Measurements from ENCODE around the gene NCAM1.

The NCAM1 gene

GRCh38 chr11:113168354-113169342 lies 207.4 kb downstream of the NCAM1 start:
- POLR2A ChIA-PET = no interaction called here
- TF ChIP-seq L3MBTL2 (conservative IDR thresholded peaks at IDR 0.05) = no peak
- no peak for TF ChIP-seq BHLHE40 (IDR thresholded peaks at IDR 0.05; ENCODE audit: borderline replicate concordance)
- TF ChIP-seq FOXA1 (IDR thresholded peaks at IDR 0.05) = no peak
- TF ChIP-seq ZNF384 (IDR thresholded peaks at IDR 0.05) = no peak
- no peak for TF ChIP-seq NFRKB (IDR thresholded peaks at IDR 0.05)
- no peak for TF ChIP-seq LEF1 (IDR thresholded peaks at IDR 0.05; ENCODE audit: borderline replicate concordance)
- no peak for DNase-seq (ENCODE audit: extremely low spot score)
- CTCF ChIA-PET = interaction anchor here (0.6 to 0.9 kb wide), 3 partner anchors 157 to 1298 kb away, joined by 3 to 6 read pairs (median 3); no protein-coding TSS in a partner anchor

- CTCF ChIA-PET = no interaction called here
- POLR2A ChIA-PET = no interaction called here
- TF ChIP-seq SUZ12 (IDR thresholded peaks at IDR 0.05) (no peak), LEF1 (IDR thresholded peaks at IDR 0.05; ENCODE audit: borderline replicate concordance) (no peak), HDGF (IDR thresholded peaks at IDR 0.05; ENCODE audit: borderline replicate concordance) (no peak), PKNOX1 (IDR thresholded peaks at IDR 0.05) (no peak), L3MBTL2 (conservative IDR thresholded peaks at IDR 0.05) (no peak), TARDBP (IDR thresholded peaks at IDR 0.05) (no peak), NFRKB (IDR thresholded peaks at IDR 0.05) (no peak), FOXK2 (IDR thresholded peaks at IDR 0.05) (no peak), SP1 (IDR thresholded peaks at IDR 0.05) (no peak), CTBP1 (IDR thresholded peaks at IDR 0.05; ENCODE audit: borderline replicate concordance) (no peak), ELF4 (IDR thresholded peaks at IDR 0.05) (no peak), FOXM1 (IDR thresholded peaks at IDR 0.05; ENCODE audit: borderline replicate concordance) (no peak), ARNT (IDR thresholded peaks at IDR 0.05) (no peak), BHLHE40 (IDR thresholded peaks at IDR 0.05; ENCODE audit: borderline replicate concordance) (no peak), FOXA1 (IDR thresholded peaks at IDR 0.05) (no peak)
- DNase-seq (ENCODE audit: extremely low spot score) = no peak
Observed at GRCh38 chr11:113172382-113172951, 211.2 kb downstream of the NCAM1 start.

- TF ChIP-seq ELF4 (IDR thresholded peaks at IDR 0.05) = no peak
- TF ChIP-seq FOXA1 (IDR thresholded peaks at IDR 0.05) = no peak
- TF ChIP-seq ARNT (IDR thresholded peaks at IDR 0.05) = no peak
- ChIA-PET POLR2A (no interaction called here), CTCF (no interaction called here)
- no peak for DNase-seq (ENCODE audit: extremely low spot score)
Observed at GRCh38 chr11:113173126-113173525, 211.9 kb downstream of the NCAM1 start.

GRCh38 chr11:113174882-113175281 lies 213.7 kb downstream of the NCAM1 start:
- TF ChIP-seq CTBP1 (IDR thresholded peaks at IDR 0.05; ENCODE audit: borderline replicate concordance) = no peak
- TF ChIP-seq PKNOX1 (IDR thresholded peaks at IDR 0.05) = no peak
- no peak for TF ChIP-seq TARDBP (IDR thresholded peaks at IDR 0.05)
- DNase-seq (ENCODE audit: extremely low spot score) = no peak
- ChIA-PET CTCF (no interaction called here), POLR2A (no interaction called here)

- TF ChIP-seq ARNT (IDR thresholded peaks at IDR 0.05) (no peak), SP1 (IDR thresholded peaks at IDR 0.05) (no peak), FOXK2 (IDR thresholded peaks at IDR 0.05) (no peak), CTBP1 (IDR thresholded peaks at IDR 0.05; ENCODE audit: borderline replicate concordance) (no peak), NFRKB (IDR thresholded peaks at IDR 0.05) (no peak)
- DNase-seq (ENCODE audit: extremely low spot score) = no peak
- CTCF ChIA-PET = no interaction called here
- POLR2A ChIA-PET = no interaction called here
Observed at GRCh38 chr11:113176599-113177360, 215.6 kb downstream of the NCAM1 start.

- ChIA-PET CTCF (no interaction called here), POLR2A (no interaction called here)
- no peak for TF ChIP-seq FOXK2 (IDR thresholded peaks at IDR 0.05)
- TF ChIP-seq ELF4 (IDR thresholded peaks at IDR 0.05) = no peak
- TF ChIP-seq NFRKB (IDR thresholded peaks at IDR 0.05) = no peak
- no peak for TF ChIP-seq BHLHE40 (IDR thresholded peaks at IDR 0.05; ENCODE audit: borderline replicate concordance)
- TF ChIP-seq HDGF (IDR thresholded peaks at IDR 0.05; ENCODE audit: borderline replicate concordance) = no peak
- TF ChIP-seq CTBP1 (IDR thresholded peaks at IDR 0.05; ENCODE audit: borderline replicate concordance) = no peak
- TF ChIP-seq SP1 (IDR thresholded peaks at IDR 0.05) = no peak
- TF ChIP-seq L3MBTL2 (conservative IDR thresholded peaks at IDR 0.05) = no peak
- no peak for TF ChIP-seq FOXA1 (IDR thresholded peaks at IDR 0.05)
- TF ChIP-seq ZNF384 (IDR thresholded peaks at IDR 0.05) = no peak
- TF ChIP-seq TARDBP (IDR thresholded peaks at IDR 0.05) = no peak
- no peak for TF ChIP-seq ARNT (IDR thresholded peaks at IDR 0.05)
- no peak for TF ChIP-seq FOXM1 (IDR thresholded peaks at IDR 0.05; ENCODE audit: borderline replicate concordance)
- TF ChIP-seq PKNOX1 (IDR thresholded peaks at IDR 0.05) = no peak
- no peak for TF ChIP-seq SUZ12 (IDR thresholded peaks at IDR 0.05)
- no peak for TF ChIP-seq LEF1 (IDR thresholded peaks at IDR 0.05; ENCODE audit: borderline replicate concordance)
- DNase-seq (ENCODE audit: extremely low spot score) = no peak
Observed at GRCh38 chr11:113177671-113178070, 216.5 kb downstream of the NCAM1 start.
